ENCODE measurements around the gene LMO7. TPM values are rescaled to one million over a fixed set of nuclear protein-coding genes. Genes with fewer than 3 reads are reported as not detected.

Gene LMO7
- total and polyA plus RNA-seq, 2 of the 4 experiments (the other 2 are of a cell fraction) = 266 to 367 TPM

GRCh38 chr13:75621147-75621546 is 15.0 kb upstream of the LMO7 start:
- no peak overlapping the region for H3K9ac ChIP-seq (ENCODE audit: low read depth, low read length)
- peaks cover 10% of the 10 kb centered on the region for H3K9me1 ChIP-seq (ENCODE audit: insufficient read depth, low read length)
- CTCF ChIA-PET = interaction anchor here (1.0 kb wide), 1 partner anchor 19 kb away, joined by 3 read pairs; no protein-coding TSS in a partner anchor
- WGBS, 2 experiments (ENCODE audit: extremely low coverage in 2 of 2, insufficient read length in 1 of 2) = no CpG with 5 or more reads among the region's 2 CpGs
- H4K8ac ChIP-seq (ENCODE audit: low read depth in 2 of 2, low read length in 2 of 2) = peak overlapping the region in 1 of 2 experiments; percentile 98; a peak in 2 of 4 replicates
- peak overlapping the region; percentile 74; the same call in 1 of the 2 replicates for H3K4me2 ChIP-seq (ENCODE audit: low read depth, low read length)
- H3K4me1 ChIP-seq (ENCODE audit: control insufficient read depth, insufficient read depth, low read length) = peaks cover 20% of the 10 kb centered on the region
- H3K14ac ChIP-seq (replicated peaks; ENCODE audit: low read depth, low read length) = no peak overlapping the region
- POLR2A ChIA-PET (ENCODE audit: unreplicated experiment) = no interaction called here
- H2BK15ac ChIP-seq (ENCODE audit: low read depth, low read length) = no peak overlapping the region
- dilution Hi-C loops (cut with HindIII; ENCODE audit: low sequenced_read_pairs, unreplicated experiment) = no loop called here
- no peaks in the 10 kb centered on the region for H3K9me3 ChIP-seq (ENCODE audit: control insufficient read depth, insufficient read depth, low read length)
- H4K91ac ChIP-seq (ENCODE audit: insufficient read depth, low read depth, low read length) = no peak overlapping the region
- intact Hi-C loops (cut with micrococcal nuclease) = loop anchor here (5.0 kb wide), 2 partner anchors 39 to 849 kb away; no protein-coding TSS in a partner anchor
- H3K27me3 ChIP-seq (ENCODE audit: control insufficient read depth, insufficient read depth, low read length) = no peaks in the 10 kb centered on the region
- no peak overlapping the region for H2BK20ac ChIP-seq (ENCODE audit: low read depth, low read length)
- no peak overlapping the region for H2AK9ac ChIP-seq (replicated peaks; ENCODE audit: low read depth, low read length, poor library complexity)
- no peak overlapping the region for H4K5ac ChIP-seq (ENCODE audit: low read depth, low read length)
- TF ChIP-seq RFX5 (IDR thresholded peaks at IDR 0.05; ENCODE audit: low read depth, low read length) (no peak), MAFK (IDR thresholded peaks at IDR 0.05; ENCODE audit: low read depth, low read length) (peak; percentile 18; the same call in 1 of the 2 replicates)
- H3K27ac ChIP-seq (ENCODE audit: insufficient read depth, low read length) = peak overlapping the region; percentile 92; the same call in 1 of the 2 replicates
- no peak overlapping the region; the same call in 1 of the 2 replicates for H3K18ac ChIP-seq (ENCODE audit: low read depth, low read length)
- peak; percentile 70 for DNase-seq
- no peak overlapping the region for H2AK5ac ChIP-seq (ENCODE audit: low read depth, low read length)
- H2BK120ac ChIP-seq (ENCODE audit: low read depth, low read length) = peak overlapping the region; percentile 100; the same call in 1 of the 2 replicates
- peaks cover 7 to 50% of the 10 kb centered on the region in 2 experiments for H3K79me1 ChIP-seq (ENCODE audit: low read depth in 1 of 2, low read length in 2 of 2)
- H2AFZ ChIP-seq (replicated peaks; ENCODE audit: low read length, poor library complexity) = no peak overlapping the region
- H2BK5ac ChIP-seq (ENCODE audit: low read depth, low read length, poor library complexity, severe bottlenecking) = peak overlapping the region; percentile 96
- no peaks in the 10 kb centered on the region for H4K20me1 ChIP-seq (ENCODE audit: insufficient read depth, low read length)
- BruUV-seq (replicated peaks) = no TSS peak
- no peak overlapping the region for H3K4ac ChIP-seq (ENCODE audit: low read depth, low read length)
- H3K36me3 ChIP-seq (ENCODE audit: control insufficient read depth, insufficient read depth, low read length) = peaks cover 1% of the 10 kb centered on the region; the same call in 1 of the 2 replicates
- H3K4me3 ChIP-seq (ENCODE audit: insufficient read depth, low read depth, low read length) = no peak overlapping the region
- no peak overlapping the region for H3K56ac ChIP-seq (ENCODE audit: extremely low read depth, insufficient read depth, low read length)
- in situ Hi-C loops (cut with MboI; ENCODE audit: low sequenced_read_pairs) = no loop called here
- ATAC-seq (ENCODE audit: low read depth) = peak; percentile 82
- no peak overlapping the region for H3K23ac ChIP-seq (ENCODE audit: low read depth, low read length)
